CD4-positive, CD25-positive, alpha-beta regulatory T cell (primary cell): ENCODE results near the gene CREB5. TPM values are rescaled to one million over a fixed set of nuclear protein-coding genes. Genes with fewer than 3 reads are reported as not detected.

Experiments used
- ATAC-seq, 2 donors: fragments of 150-1000 bp; cut with Tn5 transposase; one replicate each; pipeline ENCODE4 v1.10.0; 2021; ENCODE audit warnings: low read depth in 2 of 2, moderate number of reproducible peaks in 2 of 2, moderate library complexity in 1 of 2
- DNase-seq, 3 donors: peaks; one replicate each; pipeline versions ENCODE4 v3.0.0 to v3.0.0-alpha.2; 2012 to 2022; ENCODE audit warnings: mixed read lengths in 1 of 3
- H3K27ac ChIP-seq: one replicate; pipeline ENCODE4 v1.7.0; 2013; ENCODE audit warnings: mild to moderate bottlenecking, low read length; ENCODE audit not compliant: insufficient read depth, poor library complexity, severe bottlenecking
- H3K27me3 ChIP-seq: one replicate; pipeline ENCODE4 v1.7.0; 2013; ENCODE audit warnings: low read length; ENCODE audit not compliant: control insufficient read depth, insufficient read depth
- H3K36me3 ChIP-seq: one replicate; pipeline ENCODE4 v1.7.0; 2013; ENCODE audit warnings: mild to moderate bottlenecking, low read length, moderate library complexity; ENCODE audit not compliant: control insufficient read depth, insufficient read depth
- H3K4me1 ChIP-seq: 2 replicates; pipeline ENCODE4 v1.7.0; 2013; ENCODE audit warnings: mild to moderate bottlenecking, low read length; ENCODE audit not compliant: insufficient read depth, control insufficient read depth, poor library complexity, severe bottlenecking
- H3K4me3 ChIP-seq: one replicate; pipeline ENCODE4 v1.7.0; 2013; ENCODE audit warnings: low read depth, mild to moderate bottlenecking, low read length, moderate library complexity
- H3K9me3 ChIP-seq, 2 experiments: 1 replicate in 1 of 2; 2 replicates in 1 of 2; pipeline ENCODE4 v1.7.0; 2013; ENCODE audit warnings: low read length in 2 of 2, mild to moderate bottlenecking in 1 of 2, moderate library complexity in 1 of 2; ENCODE audit not compliant: control insufficient read depth in 2 of 2
- H3K27ac Mint-ChIP-seq, 3 donors: one replicate each; pipeline ENCODE4 v1.8.0; 2020 to 2022; ENCODE audit warnings: mild to moderate bottlenecking in 3 of 3, mixed read lengths in 3 of 3, moderate library complexity in 2 of 3
- H3K27me3 Mint-ChIP-seq: one replicate; pipeline ENCODE4 v1.8.0; 2022; ENCODE audit warnings: mild to moderate bottlenecking, mixed read lengths
- H3K36me3 Mint-ChIP-seq: one replicate; pipeline ENCODE4 v1.8.0; 2020; ENCODE audit warnings: mixed read lengths
- H3K4me1 Mint-ChIP-seq, 4 donors: one replicate each; pipeline ENCODE4 v1.8.0; 2020 to 2022; ENCODE audit warnings: mixed read lengths in 4 of 4, mild to moderate bottlenecking in 1 of 4
- H3K4me3 Mint-ChIP-seq, 4 donors: one replicate each; pipeline ENCODE4 v1.8.0; 2020 to 2022; ENCODE audit warnings: mild to moderate bottlenecking in 4 of 4, mixed read lengths in 4 of 4, moderate library complexity in 3 of 4
- H3K9me3 Mint-ChIP-seq, 7 donors: one replicate each; pipeline ENCODE4 v1.8.0; 2020 to 2022; ENCODE audit warnings: mixed read lengths in 7 of 7, mild to moderate bottlenecking in 3 of 7, moderate library complexity in 2 of 7
- polyA plus RNA-seq, 4 donors: library from polyadenylated mRNA; unstranded; fragments of 300-500 nt; fragmentation: Illumina TruSeq; gene quantifications; one replicate each; pipeline ENCODE4 v1.2.3, GENCODE V29; 2021
- total RNA-seq: library from RNA; stranded (reverse); gene quantifications from one replicate; pipeline ENCODE4 v1.2.3, GENCODE V29; 2022

CREB5 gene
- total and polyA plus RNA-seq, 5 donors from 2014 or later, result 1.3 TPM; not detected in 4

DNA sequence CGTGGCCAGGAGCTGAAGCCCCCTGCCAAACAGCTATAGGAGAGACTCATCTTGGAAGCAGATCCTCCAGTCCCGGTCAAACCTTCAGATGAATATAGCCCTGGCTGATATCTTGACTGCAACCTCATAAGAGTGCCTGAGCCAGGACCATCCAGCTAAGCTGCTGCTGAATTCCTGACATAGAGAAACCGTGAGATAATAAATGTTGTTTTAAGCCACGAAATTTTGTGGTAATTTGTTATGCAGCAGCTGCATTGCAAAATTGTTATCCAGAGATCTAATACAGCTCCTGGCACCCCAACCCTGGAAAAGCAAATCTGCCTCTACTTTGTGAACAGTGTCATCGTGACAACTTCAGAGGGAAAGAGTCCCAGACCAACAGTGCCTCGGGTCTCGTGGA lies 119.9 kb downstream of the CREB5 start:
- H3K27ac Mint-ChIP-seq, result no peak overlapping the region
- Histone ChIP-seq H3K4me1 (no peaks in the 10 kb centered on the region), H3K27me3 (no peaks in the 10 kb centered on the region), H3K9me3 (no peaks in the 10 kb centered on the region), H3K4me3 (no peak overlapping the region), H3K36me3 (no peaks in the 10 kb centered on the region), H3K27ac (no peak overlapping the region)
- H3K36me3 Mint-ChIP-seq, result no peaks in the 10 kb centered on the region
- peaks cover 0 to 2% (median 0%) of the 10 kb centered on the region in 7 donors for H3K9me3 Mint-ChIP-seq
- no peaks in the 10 kb centered on the region for H3K4me1 Mint-ChIP-seq
- DNase-seq (no peak), ATAC-seq (no peak)
- H3K27me3 Mint-ChIP-seq, result peaks cover 4% of the 10 kb centered on the region
- no peak overlapping the region for H3K4me3 Mint-ChIP-seq

DNA sequence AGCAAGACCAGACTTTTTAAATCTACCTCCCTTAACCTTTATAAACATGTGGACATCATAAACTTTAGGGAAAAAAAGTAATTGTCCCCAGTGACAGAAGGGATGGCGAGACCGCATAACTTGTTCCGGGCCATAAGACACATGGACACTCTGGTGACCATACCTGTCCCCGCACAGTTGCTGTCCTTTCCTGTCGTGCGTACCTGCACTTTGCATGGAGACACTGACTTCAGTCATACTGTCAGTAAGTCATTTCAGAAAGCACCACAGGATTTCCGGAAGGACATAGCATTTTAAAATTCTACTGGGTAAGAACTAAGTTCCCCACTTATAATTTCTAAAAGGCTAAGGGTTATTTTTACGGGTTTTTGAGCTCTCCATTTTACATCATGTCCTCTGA lies 120.9 kb downstream of the CREB5 start:
- peaks cover 0 to 2% (median 0%) of the 10 kb centered on the region in 7 donors for H3K9me3 Mint-ChIP-seq

DNA sequence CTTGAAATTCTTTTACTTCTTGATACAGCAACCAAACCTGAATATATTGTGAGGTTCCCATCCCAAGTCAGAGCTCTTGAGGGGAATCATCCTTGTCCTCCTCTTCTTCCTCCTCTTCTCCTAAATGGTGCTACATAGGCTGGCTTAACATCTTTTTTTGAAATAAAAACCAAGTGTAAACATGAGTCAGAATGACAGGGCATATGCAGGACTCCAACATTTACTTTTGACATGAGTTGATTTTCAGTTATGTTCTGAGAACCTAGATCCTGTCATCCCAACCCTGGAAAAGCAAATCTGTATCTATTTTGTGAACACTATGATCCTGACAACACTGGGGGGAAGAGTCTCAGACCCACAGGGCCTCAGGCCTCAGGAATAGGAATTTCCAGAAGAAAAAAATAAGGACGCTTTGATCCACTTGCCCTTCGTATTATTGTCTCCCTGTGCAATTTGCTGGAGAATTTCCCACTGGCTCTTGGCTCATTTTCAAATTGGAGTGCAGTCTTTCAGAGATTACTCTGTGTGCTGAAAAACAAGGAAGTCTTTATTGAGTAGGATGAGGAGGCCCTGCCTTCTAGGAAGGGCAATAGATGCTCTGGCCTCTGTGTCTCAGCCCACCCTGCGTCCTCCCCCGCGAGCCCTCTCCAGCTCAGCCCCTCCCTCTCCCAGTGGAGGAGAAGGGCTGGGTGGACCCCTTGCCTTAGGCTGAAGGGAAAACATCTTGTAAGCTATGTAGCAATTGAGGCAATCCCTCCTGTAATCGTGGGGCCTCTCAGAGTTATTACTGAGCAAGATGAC lies 121.6 kb downstream of the CREB5 start:
- H3K27ac Mint-ChIP-seq, result no peak overlapping the region
- ATAC-seq (no peak), DNase-seq (no peak)
- Histone ChIP-seq H3K27me3 (no peaks in the 10 kb centered on the region), H3K9me3 (no peaks in the 10 kb centered on the region), H3K36me3 (no peaks in the 10 kb centered on the region), H3K4me1 (no peaks in the 10 kb centered on the region), H3K4me3 (no peak overlapping the region), H3K27ac (no peak overlapping the region)
- H3K27me3 Mint-ChIP-seq, result peaks cover 4% of the 10 kb centered on the region
- H3K4me3 Mint-ChIP-seq, result no peak overlapping the region
- H3K36me3 Mint-ChIP-seq, result no peaks in the 10 kb centered on the region
- peaks cover 0 to 2% (median 0%) of the 10 kb centered on the region in 7 donors for H3K9me3 Mint-ChIP-seq
- H3K4me1 Mint-ChIP-seq, result no peaks in the 10 kb centered on the region

More for the DNA sequence above, 120.9 kb downstream of the CREB5 start:
- Mint-ChIP-seq H3K36me3 (no peaks in the 10 kb centered on the region), H3K27ac (no peak overlapping the region), H3K27me3 (peaks cover 4% of the 10 kb centered on the region), H3K4me3 (no peak overlapping the region), H3K4me1 (no peaks in the 10 kb centered on the region)
- H3K36me3 ChIP-seq, result no peaks in the 10 kb centered on the region
- DNase-seq (no peak), ATAC-seq (no peak)
- H3K9me3 ChIP-seq, result no peaks in the 10 kb centered on the region
- H3K27ac ChIP-seq, result no peak overlapping the region
- H3K4me1 ChIP-seq, result no peaks in the 10 kb centered on the region
- no peak overlapping the region for H3K4me3 ChIP-seq
- no peaks in the 10 kb centered on the region for H3K27me3 ChIP-seq

DNA sequence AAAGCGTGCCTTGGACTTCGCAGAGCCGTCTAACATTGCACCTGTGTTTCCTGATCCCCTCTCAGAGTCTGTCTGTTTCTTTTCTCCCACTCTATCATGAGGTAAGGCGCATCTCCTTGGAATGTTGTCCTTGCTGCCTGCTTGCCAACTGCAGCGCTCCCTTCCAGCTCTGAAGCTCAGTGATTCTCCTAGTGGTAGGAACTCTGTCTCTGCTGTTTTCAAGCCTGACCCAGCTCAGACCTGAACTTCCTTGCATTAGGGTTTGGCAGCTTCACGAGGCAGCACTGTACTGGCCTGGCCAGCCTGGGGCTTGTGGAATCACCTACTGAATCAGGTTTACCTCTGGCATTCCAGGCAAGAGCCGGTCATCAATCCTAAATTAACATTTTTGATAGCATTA lies 123.9 kb downstream of the CREB5 start:
- H3K4me1 Mint-ChIP-seq, result no peaks in the 10 kb centered on the region
- no peak for ATAC-seq
- no peak for DNase-seq
- no peak overlapping the region for H3K4me3 ChIP-seq
- H3K4me1 ChIP-seq, result no peaks in the 10 kb centered on the region
- no peaks in the 10 kb centered on the region for H3K36me3 Mint-ChIP-seq
- H3K27ac Mint-ChIP-seq, result no peak overlapping the region
- H3K9me3 ChIP-seq, result no peaks in the 10 kb centered on the region
- no peak overlapping the region for H3K27ac ChIP-seq
- peaks cover 2% of the 10 kb centered on the region for H3K27me3 ChIP-seq
- peaks cover under 1% of the 10 kb centered on the region for H3K27me3 Mint-ChIP-seq
- H3K9me3 Mint-ChIP-seq, result peaks cover 0 to 2% (median 0%) of the 10 kb centered on the region in 7 donors
- no peak overlapping the region for H3K4me3 Mint-ChIP-seq
- no peaks in the 10 kb centered on the region for H3K36me3 ChIP-seq

DNA sequence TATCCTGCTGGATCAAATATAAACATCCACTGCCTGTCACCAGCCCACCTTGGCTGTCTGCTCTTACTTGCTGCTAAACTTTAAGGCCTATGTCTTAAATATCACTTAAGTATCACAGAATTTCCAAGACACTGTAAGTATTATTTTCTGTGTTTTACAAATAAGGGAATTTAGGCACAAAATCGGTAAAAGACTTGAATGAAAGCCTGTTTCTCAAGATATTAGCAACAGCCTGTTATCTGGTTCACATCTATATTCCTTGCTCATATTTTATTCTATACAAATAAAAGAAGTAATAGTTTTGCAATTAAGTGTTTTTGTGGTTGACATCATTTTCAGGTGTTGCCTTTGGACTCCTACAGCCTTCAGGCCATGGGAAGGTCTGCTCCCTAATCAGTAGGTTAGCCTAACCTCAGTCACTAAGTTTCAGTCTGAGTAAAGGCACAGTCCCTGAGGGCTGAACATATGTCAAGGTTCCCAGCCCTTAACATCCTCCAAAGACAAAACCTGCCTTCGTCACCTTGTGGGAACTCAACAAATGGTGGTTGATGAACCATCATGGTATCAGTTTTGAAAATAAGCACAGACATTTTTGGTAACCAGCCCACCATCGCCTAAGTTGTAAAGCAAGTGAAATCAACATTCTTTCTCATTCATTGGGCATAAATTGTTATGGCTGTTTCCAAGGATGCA lies 127.1 kb downstream of the CREB5 start:
- Histone ChIP-seq H3K9me3 (no peaks in the 10 kb centered on the region), H3K27me3 (peaks cover 2% of the 10 kb centered on the region), H3K4me1 (no peaks in the 10 kb centered on the region), H3K4me3 (no peak overlapping the region), H3K36me3 (no peaks in the 10 kb centered on the region), H3K27ac (no peak overlapping the region)
- Mint-ChIP-seq H3K4me3 (no peak overlapping the region), H3K27ac (no peak overlapping the region), H3K36me3 (no peaks in the 10 kb centered on the region), H3K27me3 (no peaks in the 10 kb centered on the region), H3K9me3 (no peaks in the 10 kb centered on the region), H3K4me1 (no peaks in the 10 kb centered on the region)
- DNase-seq (no peak), ATAC-seq (no peak)

DNA sequence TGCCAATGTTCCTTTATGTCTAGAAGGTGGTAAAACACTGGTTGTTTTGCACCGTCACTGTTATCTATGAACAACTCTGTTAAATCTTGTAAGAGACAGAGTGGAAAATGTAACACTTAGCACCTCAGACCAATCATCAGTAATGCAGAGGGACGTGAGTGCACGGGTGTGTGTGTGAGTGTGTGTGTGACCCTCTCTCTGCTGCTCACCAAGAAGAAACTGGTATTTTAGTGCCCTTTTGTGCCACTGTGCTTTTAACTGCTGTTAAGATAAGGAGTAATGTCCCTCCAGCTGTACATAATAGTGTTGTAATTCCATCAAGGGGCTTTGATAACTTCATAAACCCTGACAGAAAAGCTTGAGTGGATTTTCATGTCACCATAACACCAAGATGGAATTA lies 130.1 kb downstream of the CREB5 start:
- no peaks in the 10 kb centered on the region for H3K36me3 Mint-ChIP-seq
- peaks cover 0 to 13% (median 2%) of the 10 kb centered on the region in 7 donors for H3K9me3 Mint-ChIP-seq
- Histone ChIP-seq H3K4me1 (no peaks in the 10 kb centered on the region), H3K27me3 (peaks cover 2% of the 10 kb centered on the region), H3K27ac (no peak overlapping the region), H3K4me3 (no peak overlapping the region), H3K9me3 (peaks cover 0 to 3% of the 10 kb centered on the region in 2 experiments), H3K36me3 (no peaks in the 10 kb centered on the region)
- H3K4me3 Mint-ChIP-seq, result no peak overlapping the region
- H3K4me1 Mint-ChIP-seq, result no peaks in the 10 kb centered on the region
- no peaks in the 10 kb centered on the region for H3K27me3 Mint-ChIP-seq
- no peak for ATAC-seq
- H3K27ac Mint-ChIP-seq, result no peak overlapping the region
- no peak for DNase-seq

DNA sequence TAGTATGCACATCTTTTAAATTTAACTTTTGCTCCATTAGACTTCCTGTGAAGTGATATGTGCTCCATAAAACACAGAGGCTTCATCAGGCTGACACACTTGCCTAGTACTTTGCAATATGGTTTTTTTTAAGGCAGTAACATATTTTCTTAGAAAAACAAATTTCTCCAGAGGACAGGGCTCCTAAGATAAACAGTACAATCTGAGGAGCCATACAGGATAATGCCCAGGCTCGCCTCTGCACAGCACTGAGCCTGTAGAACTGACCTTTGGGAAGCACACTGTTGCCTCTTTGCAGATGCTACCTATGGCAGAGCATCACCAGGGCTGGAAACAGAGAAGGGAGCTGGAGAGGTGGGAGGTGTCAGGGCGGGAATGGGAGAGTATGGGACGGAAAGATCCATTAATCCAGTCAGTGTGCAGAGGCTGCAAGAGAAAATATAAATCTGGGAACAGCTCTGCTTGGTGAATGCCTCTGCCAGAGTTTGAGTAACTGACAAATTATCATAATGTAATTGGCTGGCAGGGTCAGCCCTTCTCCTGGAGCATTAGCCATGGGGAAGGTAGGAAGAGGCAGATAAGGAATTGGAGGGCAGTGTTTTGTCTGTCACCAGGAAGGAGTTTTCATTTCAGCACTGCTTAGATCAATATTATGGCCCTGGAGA lies 132.3 kb downstream of the CREB5 start:
- Mint-ChIP-seq H3K4me1 (no peaks in the 10 kb centered on the region), H3K27me3 (no peaks in the 10 kb centered on the region), H3K4me3 (no peak overlapping the region), H3K36me3 (no peaks in the 10 kb centered on the region), H3K27ac (no peak overlapping the region), H3K9me3 (peaks cover 0 to 16% (median 2%) of the 10 kb centered on the region in 7 donors)
- Histone ChIP-seq H3K27me3 (peaks cover 2% of the 10 kb centered on the region), H3K36me3 (no peaks in the 10 kb centered on the region), H3K9me3 (peaks cover 0 to 3% of the 10 kb centered on the region in 2 experiments), H3K4me1 (no peaks in the 10 kb centered on the region), H3K27ac (no peak overlapping the region), H3K4me3 (no peak overlapping the region)
- DNase-seq (no peak), ATAC-seq (no peak)
